Prostate gland (tissue), 2 donors: ENCODE results near the gene ZMYND8. TPM values are rescaled to one million over a fixed set of nuclear protein-coding genes. Genes with fewer than 3 reads are reported as not detected.

Experiments used
- DNase-seq: peaks from one replicate; pipeline ENCODE4 v3.0.0-alpha.2; 2019; ENCODE audit warnings: low spot score
- H3K27ac ChIP-seq, 2 donors: fragments of 200-600 bp; sonication (generic); 2 replicates each; pipeline ENCODE4 v1.5.1; 2017 to 2019
- H3K27me3 ChIP-seq: fragments of 200-600 bp; sonication (generic); replicated peaks from 2 replicates; pipeline ENCODE4 v1.5.1; 2019; ENCODE audit not compliant: insufficient read depth
- H3K36me3 ChIP-seq, 2 donors: fragments of 200-600 bp; sonication (generic); 1 replicate in 1 of 2; 2 replicates in 1 of 2; pipeline versions ENCODE4 v1.5.1 to v1.8.1; 2017 to 2019
- H3K4me1 ChIP-seq: fragments of 200-600 bp; sonication (generic); replicated peaks from 2 replicates; pipeline ENCODE4 v1.5.1; 2019
- H3K4me3 ChIP-seq, 2 donors: fragments of 200-600 bp; sonication (generic); 2 replicates each; pipeline ENCODE4 v1.5.1; 2017 to 2019
- H3K9me3 ChIP-seq: fragments of 200-600 bp; sonication (generic); 2 replicates; pipeline ENCODE4 v1.5.1; 2017
- POLR2A ChIP-seq: fragments of 450-650 bp; IDR thresholded peaks from one replicate; pipeline ENCODE4 v1.6.1; 2016; ENCODE audit warnings: antibody characterized with exemption, mild to moderate bottlenecking
- POLR2AphosphoS5 ChIP-seq: sonication (generic); formaldehyde crosslinking; IDR thresholded peaks from one replicate; pipeline ENCODE4 v1.6.1; 2017; ENCODE audit warnings: antibody characterized with exemption
- WGBS: methylation state at CpG from one replicate; pipeline ENCODE4 v1.1.5; 2018; 5-methylcytosine and 5-hydroxymethylcytosine counted together
- intact Hi-C: fragments of 100-400 bp; cut with DNase I; formaldehyde crosslinking; loops from one replicate; pipeline ENCODE4 v1.14.2; 2022
- total RNA-seq, 2 donors: library from RNA; depleted of rRNA; stranded (reverse); fragments of >200 nt; gene quantifications; one replicate each; pipeline ENCODE4 v1.1.0, GENCODE V29; 2016
- TF ChIP-seq, protein P1 (sequence below), 4 experiments: fragments of 200-600 bp in 2 of 4; fragments of 450-650 bp in 2 of 4; sonication (generic) in 2 of 4; IDR thresholded peaks; 1 replicate in 3 of 4; 2 replicates in 1 of 4; pipeline ENCODE4 v1.5.1; 2016 to 2019; ENCODE audit warnings: antibody characterized with exemption in 4 of 4, mild to moderate bottlenecking in 2 of 4, moderate library complexity in 2 of 4

The ZMYND8 gene
- total RNA-seq, 2 donors from 2014 or later: 19.9 to 70.9 TPM

DNA sequence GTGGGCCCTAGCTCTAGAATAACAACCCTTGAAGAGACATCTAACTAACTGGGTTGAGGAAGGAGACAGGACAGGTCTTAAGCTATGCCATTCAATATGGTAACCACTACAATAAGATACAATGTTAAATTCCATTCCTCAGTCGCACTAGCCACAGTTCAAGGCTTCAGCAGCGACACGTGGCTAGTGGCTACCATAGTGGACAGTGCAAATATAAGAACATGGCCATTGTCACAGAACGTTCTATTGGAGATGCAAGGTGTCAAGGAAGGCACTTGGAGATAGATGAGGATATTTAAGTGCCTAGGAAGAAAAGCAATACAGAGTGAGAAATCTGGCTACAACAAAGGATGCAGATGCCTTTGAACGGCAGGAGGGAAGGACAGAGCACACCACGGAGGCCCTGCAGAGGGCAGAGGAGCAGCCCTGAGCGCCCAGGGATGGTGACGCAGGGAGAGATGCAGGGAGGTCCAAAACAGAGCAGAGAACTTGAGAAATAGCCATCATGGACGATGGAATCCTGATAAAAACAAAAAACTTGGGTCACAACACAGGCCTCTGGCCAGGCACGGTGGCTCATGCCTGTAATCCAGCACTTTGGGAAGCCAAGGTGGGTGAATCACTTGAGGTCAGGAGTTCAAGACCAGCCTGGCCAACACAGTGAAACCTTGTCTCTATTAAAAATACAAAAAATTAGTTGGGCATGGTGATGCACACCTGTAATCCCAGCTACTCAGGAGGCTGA lies 140.7 kb downstream of the ZMYND8 start:
- TF ChIP-seq, protein P1, sequence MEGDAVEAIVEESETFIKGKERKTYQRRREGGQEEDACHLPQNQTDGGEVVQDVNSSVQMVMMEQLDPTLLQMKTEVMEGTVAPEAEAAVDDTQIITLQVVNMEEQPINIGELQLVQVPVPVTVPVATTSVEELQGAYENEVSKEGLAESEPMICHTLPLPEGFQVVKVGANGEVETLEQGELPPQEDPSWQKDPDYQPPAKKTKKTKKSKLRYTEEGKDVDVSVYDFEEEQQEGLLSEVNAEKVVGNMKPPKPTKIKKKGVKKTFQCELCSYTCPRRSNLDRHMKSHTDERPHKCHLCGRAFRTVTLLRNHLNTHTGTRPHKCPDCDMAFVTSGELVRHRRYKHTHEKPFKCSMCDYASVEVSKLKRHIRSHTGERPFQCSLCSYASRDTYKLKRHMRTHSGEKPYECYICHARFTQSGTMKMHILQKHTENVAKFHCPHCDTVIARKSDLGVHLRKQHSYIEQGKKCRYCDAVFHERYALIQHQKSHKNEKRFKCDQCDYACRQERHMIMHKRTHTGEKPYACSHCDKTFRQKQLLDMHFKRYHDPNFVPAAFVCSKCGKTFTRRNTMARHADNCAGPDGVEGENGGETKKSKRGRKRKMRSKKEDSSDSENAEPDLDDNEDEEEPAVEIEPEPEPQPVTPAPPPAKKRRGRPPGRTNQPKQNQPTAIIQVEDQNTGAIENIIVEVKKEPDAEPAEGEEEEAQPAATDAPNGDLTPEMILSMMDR (IDR thresholded peaks at IDR 0.05): no peak
- TF ChIP-seq POLR2AphosphoS5 (no peak), POLR2A (no peak)
- DNase-seq: no peak
- H3K36me3 ChIP-seq: no peaks in the 10 kb centered on the region
- H3K9me3 ChIP-seq: no peaks in the 10 kb centered on the region
- WGBS: 90% methylated on average over 10 of the region's 10 CpGs
- intact Hi-C loops: no loop called here
- H3K4me1 ChIP-seq: no peaks in the 10 kb centered on the region
- H3K27me3 ChIP-seq: no peaks in the 10 kb centered on the region
- H3K4me3 ChIP-seq: no peak overlapping the region
- no peak overlapping the region for H3K27ac ChIP-seq

DNA sequence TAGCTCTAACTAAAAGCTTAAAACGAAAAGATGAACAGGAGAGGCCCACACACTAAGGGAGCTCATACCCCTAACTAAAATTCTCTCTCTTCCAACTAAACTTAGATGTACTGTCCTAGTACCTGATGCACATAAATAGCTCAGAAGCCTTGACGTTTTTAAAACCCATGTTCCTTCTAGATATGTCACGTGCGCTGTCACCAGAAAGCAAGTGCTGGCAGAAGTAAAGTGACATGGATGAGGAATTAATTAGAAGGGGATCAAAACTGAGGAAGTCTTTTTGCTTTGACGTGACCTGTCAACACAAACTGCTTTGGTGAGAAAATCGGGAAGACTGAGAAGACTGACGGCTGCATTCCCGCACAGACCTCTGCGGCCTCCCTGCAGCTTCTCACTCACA lies 142.5 kb downstream of the ZMYND8 start:
- intact Hi-C loops: no loop called here
- H3K27ac ChIP-seq: no peak overlapping the region
- H3K27me3 ChIP-seq: no peaks in the 10 kb centered on the region
- WGBS: 95% methylated on average over 9 of the region's 9 CpGs
- H3K4me3 ChIP-seq: no peak overlapping the region
- H3K36me3 ChIP-seq: no peaks in the 10 kb centered on the region
- no peak for TF ChIP-seq POLR2AphosphoS5
- no peak for TF ChIP-seq POLR2A
- TF ChIP-seq, protein P1 (IDR thresholded peaks at IDR 0.05): no peak
- H3K4me1 ChIP-seq: no peaks in the 10 kb centered on the region
- DNase-seq: no peak
- no peaks in the 10 kb centered on the region for H3K9me3 ChIP-seq

DNA sequence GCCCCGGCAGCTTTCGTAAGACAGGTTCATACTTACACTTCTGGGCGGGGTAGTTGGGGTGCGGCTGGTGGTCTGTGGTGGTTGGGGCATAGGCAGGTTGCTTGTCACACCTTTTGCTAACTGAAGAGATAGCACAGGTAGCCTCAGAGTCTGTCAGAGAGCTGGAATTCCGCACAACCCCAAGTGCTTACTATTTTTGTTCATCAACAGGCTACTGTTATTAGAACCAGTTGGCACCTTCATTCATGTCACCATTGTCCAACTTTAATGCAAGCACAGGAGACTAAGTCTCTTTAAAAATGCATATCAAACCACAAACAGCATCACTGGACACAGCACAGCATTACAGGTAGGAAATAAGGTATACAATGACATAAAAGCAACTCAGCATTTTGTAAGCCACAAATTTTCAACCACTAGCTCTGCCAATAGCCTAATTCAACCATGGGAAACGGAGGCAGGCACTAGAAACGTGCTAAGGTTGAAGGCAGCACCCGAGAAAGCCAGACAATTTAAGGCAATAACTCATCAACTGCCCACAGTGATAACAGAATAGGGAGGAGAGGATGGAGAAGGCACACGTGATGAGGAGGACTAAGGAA lies 143.8 kb downstream of the ZMYND8 start:
- intact Hi-C loops: no loop called here
- TF ChIP-seq, protein P1 (IDR thresholded peaks at IDR 0.05): no peak
- TF ChIP-seq POLR2AphosphoS5 (no peak), POLR2A (no peak)
- H3K36me3 ChIP-seq: no peaks in the 10 kb centered on the region

DNA sequence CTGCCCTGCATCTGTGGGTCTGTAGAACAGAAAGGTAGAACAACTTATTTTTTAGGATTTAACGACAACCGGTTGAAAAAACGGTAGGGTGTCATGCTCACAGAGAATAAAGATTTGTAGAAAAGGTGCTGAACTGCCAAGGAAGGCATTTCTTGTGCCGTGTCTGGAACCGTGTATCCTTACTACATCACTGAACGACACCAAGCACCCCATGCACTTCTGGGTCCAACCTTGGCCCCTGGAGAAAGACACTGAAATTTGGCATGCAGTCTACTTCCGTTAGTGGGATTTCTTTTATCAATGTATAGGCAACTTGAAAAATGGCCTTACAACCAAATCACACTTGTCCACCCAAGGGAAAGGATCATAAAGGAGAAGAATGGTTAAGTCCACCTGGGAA lies 145.5 kb downstream of the ZMYND8 start:
- H3K4me1 ChIP-seq: no peaks in the 10 kb centered on the region
- H3K27me3 ChIP-seq: no peaks in the 10 kb centered on the region
- no peaks in the 10 kb centered on the region for H3K36me3 ChIP-seq
- intact Hi-C loops: no loop called here
- H3K4me3 ChIP-seq: no peak overlapping the region
- no peak overlapping the region for H3K27ac ChIP-seq
- H3K9me3 ChIP-seq: no peaks in the 10 kb centered on the region
- no peak for DNase-seq
- WGBS: 90% methylated on average over 7 of the region's 7 CpGs
- TF ChIP-seq POLR2A (no peak), POLR2AphosphoS5 (no peak)
- TF ChIP-seq, protein P1 (IDR thresholded peaks at IDR 0.05): no peak

More for the DNA sequence above, 143.8 kb downstream of the ZMYND8 start:
- DNase-seq: no peak
- no peaks in the 10 kb centered on the region for H3K9me3 ChIP-seq
- no peak overlapping the region for H3K27ac ChIP-seq
- no peaks in the 10 kb centered on the region for H3K27me3 ChIP-seq
- H3K4me1 ChIP-seq: no peaks in the 10 kb centered on the region
- no peak overlapping the region for H3K4me3 ChIP-seq
- 96% methylated on average over 9 of the region's 9 CpGs for WGBS

DNA sequence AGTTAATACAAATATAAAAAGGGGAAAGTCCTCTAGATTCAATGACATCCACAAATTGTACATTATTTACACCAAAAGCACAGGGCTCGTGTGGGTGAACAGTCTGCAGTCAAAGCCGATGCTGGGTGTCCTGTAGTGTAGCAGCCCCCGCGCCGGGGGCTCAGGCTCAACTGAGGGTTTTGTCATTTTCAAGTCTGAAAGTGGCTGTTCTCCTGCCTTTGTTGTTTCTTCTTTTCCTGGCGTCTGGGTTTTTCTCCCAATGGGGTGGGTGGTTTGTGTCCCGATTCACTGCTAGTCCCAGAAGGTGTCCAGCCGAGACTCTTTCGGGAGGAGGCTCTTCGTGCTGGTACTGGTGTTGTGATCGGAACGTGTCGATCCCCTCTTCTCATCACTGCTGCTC lies 146.0 kb downstream of the ZMYND8 start:
- intact Hi-C loops: no loop called here
- Histone ChIP-seq H3K27ac (no peak overlapping the region), H3K9me3 (no peaks in the 10 kb centered on the region), H3K4me1 (no peaks in the 10 kb centered on the region), H3K36me3 (no peaks in the 10 kb centered on the region), H3K27me3 (no peaks in the 10 kb centered on the region), H3K4me3 (no peak overlapping the region)
- DNase-seq: no peak
- WGBS: 90% methylated on average over 13 of the region's 13 CpGs
- TF ChIP-seq, protein P1 (IDR thresholded peaks at IDR 0.05): no peak
- no peak for TF ChIP-seq POLR2AphosphoS5
- no peak for TF ChIP-seq POLR2A
